PC-9 (cell line): ENCODE results near the gene NOS1AP. TPM values are rescaled to one million over a fixed set of nuclear protein-coding genes. Genes with fewer than 3 reads are reported as not detected.
"Not testable (repeated sequence)": the region's sequence is repeated elsewhere in the genome, so short reads cannot be mapped to it uniquely, and the experiment has no call there.

Experiments used
- BruUV-seq: library from RNA; stranded (reverse); fragments of 400-500 nt; replicated peaks from 2 replicates; lab custom pipeline; 2021; lab: Mats Ljungman, UMichigan
- CTCF ChIA-PET: fragments of 300-600 bp; sonication (Branson Sonifier 250); formaldehyde crosslinking; loops from one replicate; lab custom pipeline; 2022; ENCODE audit warnings: antibody characterized with exemption; lab: Charles Lee
- POLR2A ChIA-PET: fragments of 300-600 bp; sonication (Branson Sonifier 250); formaldehyde crosslinking; loops from one replicate; lab custom pipeline; 2022; ENCODE audit warnings: antibody characterized with exemption; ENCODE audit not compliant: unreplicated experiment; lab: Charles Lee
- DNase-seq, 2 experiments: peaks; one replicate each; pipeline versions ENCODE4 v3.0.0 to v3.0.0-alpha.2; 2015 to 2022; ENCODE audit warnings: mixed read lengths in 1 of 2
- H2AFZ ChIP-seq: fragments of 200-600 bp; sonication (generic); 2 replicates; pipeline ENCODE4 v1.8.1; 2017; ENCODE audit warnings: antibody characterized with exemption
- H3F3A ChIP-seq: fragments of 200-600 bp; sonication (generic); 2 replicates; pipeline ENCODE4 v1.8.1; 2017; ENCODE audit warnings: antibody characterized with exemption, mild to moderate bottlenecking, low read depth; ENCODE audit not compliant: insufficient read depth
- H3K27ac ChIP-seq: fragments of 200-600 bp; sonication (generic); 2 replicates; pipeline ENCODE4 v1.6.1; 2016; ENCODE audit warnings: mixed run types
- H3K27me3 ChIP-seq: fragments of 200-600 bp; sonication (generic); 2 replicates; pipeline ENCODE4 v1.6.1; 2016; ENCODE audit warnings: low read depth, mixed run types; ENCODE audit not compliant: insufficient read depth
- H3K36me3 ChIP-seq: fragments of 200-600 bp; sonication (generic); 2 replicates; pipeline ENCODE4 v1.6.1; 2016; ENCODE audit warnings: low read depth, mixed run types
- H3K4me1 ChIP-seq: fragments of 200-600 bp; sonication (generic); replicated peaks from 2 replicates; pipeline ENCODE4 v1.6.1; 2016; ENCODE audit warnings: mixed run types; ENCODE audit not compliant: insufficient read depth
- H3K4me2 ChIP-seq: fragments of 200-600 bp; sonication (generic); 2 replicates; pipeline ENCODE4 v1.6.1; 2017; ENCODE audit warnings: mixed run types
- H3K4me3 ChIP-seq: fragments of 200-600 bp; sonication (generic); 2 replicates; pipeline ENCODE4 v1.6.1; 2016; ENCODE audit warnings: mixed run types
- H3K79me2 ChIP-seq: fragments of 200-600 bp; sonication (generic); 2 replicates; pipeline ENCODE4 v1.6.1; 2017; ENCODE audit warnings: low read depth, mixed run types
- H3K9me2 ChIP-seq: fragments of 200-600 bp; sonication (generic); 2 replicates; pipeline ENCODE4 v1.8.1; 2017; ENCODE audit warnings: mild to moderate bottlenecking; ENCODE audit not compliant: insufficient read depth
- H3K9me3 ChIP-seq: fragments of 200-600 bp; sonication (generic); 2 replicates; pipeline ENCODE4 v1.8.1; 2016; ENCODE audit warnings: low read depth; ENCODE audit not compliant: insufficient read depth
- H4K20me1 ChIP-seq: fragments of 200-600 bp; sonication (generic); 2 replicates; pipeline ENCODE4 v1.8.1; 2017; ENCODE audit not compliant: insufficient read depth
- CTCF ChIP-seq: fragments of 200-600 bp; sonication (generic); conservative IDR thresholded peaks from 2 replicates; pipeline ENCODE4 v1.6.1; 2017; ENCODE audit warnings: mixed run types, antibody characterized with exemption, mild to moderate bottlenecking, moderate library complexity
- EZH2 ChIP-seq: fragments of 200-600 bp; sonication (generic); IDR thresholded peaks from 2 replicates; pipeline ENCODE4 v1.8.0; 2017; ENCODE audit warnings: antibody characterized with exemption, low read depth
- intact Hi-C: fragments of 100-400 bp; cut with micrococcal nuclease; formaldehyde crosslinking; loops from one replicate; pipeline ENCODE4 v1.10.0; 2022; ENCODE audit not compliant: unreplicated experiment
- total RNA-seq: library from RNA; stranded (reverse); gene quantifications from 2 replicates; pipeline ENCODE4 v1.2.3, GENCODE V29; 2021

The NOS1AP gene
- total RNA-seq, 1 experiment from 2014 or later, result 9.9 TPM

GRCh38 chr1:162416215-162416614 lies 346.7 kb downstream of the NOS1AP start:
- Histone ChIP-seq H3K4me3 (no peak overlapping the region), H3K9me3 (no peaks in the 10 kb centered on the region), H3F3A (no peaks in the 10 kb centered on the region), H3K27me3 (no peaks in the 10 kb centered on the region), H3K79me2 (no peaks in the 10 kb centered on the region), H3K27ac (no peak overlapping the region), H2AFZ (no peak overlapping the region), H3K4me1 (peaks cover 17% of the 10 kb centered on the region), H3K9me2 (no peaks in the 10 kb centered on the region), H3K36me3 (no peaks in the 10 kb centered on the region), H4K20me1 (no peaks in the 10 kb centered on the region), H3K4me2 (no peak overlapping the region)
- no peak for TF ChIP-seq CTCF
- TF ChIP-seq EZH2, result no peak
- CTCF ChIA-PET, result no interaction called here
- intact Hi-C loops, result no loop called here
- POLR2A ChIA-PET, result no interaction called here
- no TSS peak for BruUV-seq
- no peak for DNase-seq

- ChIA-PET POLR2A (no interaction called here), CTCF (no interaction called here)
- peaks cover 17% of the 10 kb centered on the region for H3K4me1 ChIP-seq
- H3F3A ChIP-seq, result no peaks in the 10 kb centered on the region
- H3K79me2 ChIP-seq, result no peaks in the 10 kb centered on the region
- no peak overlapping the region for H2AFZ ChIP-seq
- no peak for TF ChIP-seq CTCF
- no peak for TF ChIP-seq EZH2
- H3K27ac ChIP-seq, result no peak overlapping the region
- H3K4me2 ChIP-seq, result no peak overlapping the region
- H3K36me3 ChIP-seq, result no peaks in the 10 kb centered on the region
- DNase-seq, result no peak
- H3K4me3 ChIP-seq, result no peak overlapping the region
- H3K9me2 ChIP-seq, result no peaks in the 10 kb centered on the region
- H3K27me3 ChIP-seq, result no peaks in the 10 kb centered on the region
- intact Hi-C loops, result no loop called here
- BruUV-seq, result no TSS peak
- no peaks in the 10 kb centered on the region for H4K20me1 ChIP-seq
- H3K9me3 ChIP-seq, result no peaks in the 10 kb centered on the region
Measured at GRCh38 chr1:162416909-162417308, 347.4 kb downstream of the NOS1AP start.

GRCh38 chr1:162417650-162418049 lies 348.2 kb downstream of the NOS1AP start:
- H3K4me2 ChIP-seq, result no peak overlapping the region
- BruUV-seq, result no TSS peak
- no peak overlapping the region for H2AFZ ChIP-seq
- H3K36me3 ChIP-seq, result no peaks in the 10 kb centered on the region
- no peaks in the 10 kb centered on the region for H3K9me3 ChIP-seq
- H3K4me1 ChIP-seq, result peaks cover 17% of the 10 kb centered on the region
- intact Hi-C loops, result no loop called here
- ChIA-PET CTCF (no interaction called here), POLR2A (no interaction called here)
- no peak overlapping the region for H3K27ac ChIP-seq
- no peak for TF ChIP-seq CTCF
- no peak for TF ChIP-seq EZH2
- H4K20me1 ChIP-seq, result no peaks in the 10 kb centered on the region
- H3K9me2 ChIP-seq, result no peaks in the 10 kb centered on the region
- no peaks in the 10 kb centered on the region for H3K79me2 ChIP-seq
- no peak for DNase-seq
- no peak overlapping the region for H3K4me3 ChIP-seq
- H3K27me3 ChIP-seq, result no peaks in the 10 kb centered on the region
- H3F3A ChIP-seq, result no peaks in the 10 kb centered on the region

GRCh38 chr1:162418584-162418983 lies 349.1 kb downstream of the NOS1AP start:
- H3K9me2 ChIP-seq, H3K4me2 ChIP-seq, CTCF ChIA-PET, intact Hi-C loops, POLR2A ChIA-PET, H3K27me3 ChIP-seq, H2AFZ ChIP-seq, H3F3A ChIP-seq, H3K79me2 ChIP-seq, BruUV-seq, H4K20me1 ChIP-seq, H3K36me3 ChIP-seq, H3K4me3 ChIP-seq, DNase-seq, H3K9me3 ChIP-seq, H3K27ac ChIP-seq: not testable (repeated sequence)
- peaks cover 17% of the 10 kb centered on the region for H3K4me1 ChIP-seq

GRCh38 chr1:162419450-162419931 lies 350.0 kb downstream of the NOS1AP start:
- POLR2A ChIA-PET, result interaction anchor here (0.7 kb wide), 1 partner anchor 47 kb away, joined by 3 read pairs; no protein-coding TSS in a partner anchor
- H3K9me3 ChIP-seq, H2AFZ ChIP-seq: not testable (repeated sequence)

More at GRCh38 chr1:162419450-162419931, 350.0 kb downstream of the NOS1AP start:
- Histone ChIP-seq H3K4me1 (peaks cover 17% of the 10 kb centered on the region), H3K4me2 (peak overlapping the region; percentile 9; the same call in 1 of the 2 replicates), H3K27ac (peak overlapping the region; percentile 33; the same call in 1 of the 2 replicates)
- H3K27me3 ChIP-seq, H3K36me3 ChIP-seq, H3F3A ChIP-seq, CTCF ChIA-PET, H3K79me2 ChIP-seq, H3K4me3 ChIP-seq, BruUV-seq, H3K9me2 ChIP-seq, H4K20me1 ChIP-seq, intact Hi-C loops: not testable (repeated sequence)
- peak; percentile 10 to 80 for DNase-seq
